ENCODE measurements around the gene OR51D1. TPM values are rescaled to one million over a fixed set of nuclear protein-coding genes. Genes with fewer than 3 reads are reported as not detected.

Gene OR51D1
- total and polyA plus RNA-seq, 9 of the 15 experiments (the other 6 are each of a cell fraction or from before 2014, with no cell fraction given) = not detected

- TF ChIP-seq REST (IDR thresholded peaks at IDR 0.05; ENCODE audit: borderline replicate concordance) (peak; percentile 82), REST (CRISPR knock-in tag; IDR thresholded peaks at IDR 0.05; ENCODE audit: low read depth) (no peak), ID3 (CRISPR knock-in tag; IDR thresholded peaks at IDR 0.05) (no peak), ID3 (tag; IDR thresholded peaks at IDR 0.05) (no peak), YBX1 (IDR thresholded peaks at IDR 0.05) (no peak), CC2D1A (IDR thresholded peaks at IDR 0.05) (peak; percentile 59; the same call in 1 of the 2 replicates), DEAF1 (CRISPR knock-in tag; IDR thresholded peaks at IDR 0.05) (peak; percentile 75; the same call in 1 of the 2 replicates), SRF (CRISPR knock-in tag; IDR thresholded peaks at IDR 0.05) (no peak), ZBTB33 (CRISPR knock-in tag; IDR thresholded peaks at IDR 0.05) (no peak), TAF7 (tag; IDR thresholded peaks at IDR 0.05) (no peak), BRD4 (IDR thresholded peaks at IDR 0.05) (no peak), NONO (IDR thresholded peaks at IDR 0.05; ENCODE audit: low read depth in 2 of 2, low read length in 1 of 2) (0 out of 4 replicates have a peak, but pooled peaks of 1 of the 2 experiments have one; percentile 19), FOXA3 (CRISPR knock-in tag; conservative IDR thresholded peaks at IDR 0.05 in 1 of 2, IDR thresholded peaks at IDR 0.05 in 1 of 2) (no peak)
Measured at GRCh38 chr11:4636962-4637661, at the start of gene OR51D1 (continued).

Measured in K562 (cell line).